A549 (cell line): ENCODE data around the gene B4GALT7. TPM values are rescaled to one million over a fixed set of nuclear protein-coding genes. Genes with fewer than 3 reads are reported as not detected.

Experiments
- ATAC-seq, 2 experiments: fragments of 200-7000 bp in 1 of 2; fragments of >200 bp in 1 of 2; cut with Nextera tagmentation in 1 of 2; cut with Tn5 transposase in 1 of 2; 3 replicates each; pipeline versions ENCODE4 v1.8.0 to v1.9.1; 2018 to 2020; ENCODE audit warnings: mild to moderate bottlenecking in 1 of 2, moderate library complexity in 1 of 2
- CTCF ChIA-PET: fragments of 300-600 bp; sonication (Branson Sonifier 250); formaldehyde crosslinking; extraction: SDS; loops from one replicate; lab custom pipeline; 2021; ENCODE audit warnings: antibody characterized with exemption, inconsistent platforms; lab: Yijun Ruan, JAX
- POLR2A ChIA-PET: fragments of 350-600 bp; formaldehyde crosslinking; extraction: SDS; loops from one replicate; lab custom pipeline; 2021; ENCODE audit warnings: antibody characterized with exemption, inconsistent platforms; lab: Yijun Ruan, JAX
- DNase-seq, 2 experiments: peaks; one replicate each; pipeline versions ENCODE4 v3.0.0 to v3.0.0-alpha.2; 2011 to 2016; ENCODE audit warnings: low read depth in 1 of 2, low spot score in 1 of 2
- FAIRE-seq: peaks from 2 replicates; lab custom pipeline; 2011; peaks lifted over from hg19 to GRCh38; lab: Jason Lieb, UNC
- H3K27ac ChIP-seq, 2 experiments: fragments of >200 bp; sonication (Bioruptor Twin); formaldehyde crosslinking; 3 replicates each; pipeline ENCODE4 v1.5.1; 2016 to 2017
- H3K4me1 ChIP-seq: fragments of >200 bp; sonication (Bioruptor Twin); formaldehyde crosslinking; 3 replicates; pipeline ENCODE4 v1.6.1; 2016
- H3K4me2 ChIP-seq: fragments of >200 bp; sonication (Bioruptor Twin); formaldehyde crosslinking; 3 replicates; pipeline ENCODE4 v1.6.1; 2016
- H3K4me3 ChIP-seq: fragments of >200 bp; sonication (Bioruptor Twin); formaldehyde crosslinking; 3 replicates; pipeline ENCODE4 v1.5.1; 2016
- H3K9me3 ChIP-seq: fragments of >200 bp; sonication (Bioruptor Twin); formaldehyde crosslinking; 3 replicates; pipeline ENCODE4 v1.6.1; 2016
- CBX2 ChIP-seq: fragments of 200-600 bp; sonication (generic); IDR thresholded peaks from 2 replicates; pipeline ENCODE4 v1.6.1; 2016; ENCODE audit warnings: low read depth, mild to moderate bottlenecking, borderline replicate concordance
- CBX8 ChIP-seq: fragments of 200-600 bp; sonication (generic); IDR thresholded peaks from 2 replicates; pipeline ENCODE4 v1.6.1; 2016
- CEBPB ChIP-seq, 2 experiments: fragments of >200 bp in 1 of 2; sonication (Bioruptor Twin) in 1 of 2; formaldehyde crosslinking in 1 of 2; IDR thresholded peaks; 2 replicates each; pipeline ENCODE4 v1.6.1; 2012 to 2016
- CHD2 ChIP-seq: fragments of 150-350 bp; IDR thresholded peaks from 2 replicates; pipeline ENCODE4 v1.6.1; 2014; ENCODE audit warnings: low read length; ENCODE audit not compliant: partially characterized antibody
- FOSB ChIP-seq: fragments of 250-450 bp; sonication (Bioruptor Pico); IDR thresholded peaks from 2 replicates; pipeline ENCODE4 v1.5.0; 2020; ENCODE audit warnings: mild to moderate bottlenecking, moderate library complexity
- FOSL2 ChIP-seq, 2 experiments: fragments of 450-650 bp in 1 of 2; fragments of >200 bp in 1 of 2; sonication (Bioruptor Twin) in 1 of 2; formaldehyde crosslinking; IDR thresholded peaks; 2 replicates each; pipeline versions ENCODE4 v1.5.0 to v1.6.1; 2016 to 2020; ENCODE audit warnings: mild to moderate bottlenecking in 1 of 2, moderate library complexity in 1 of 2
- GATA3 ChIP-seq: IDR thresholded peaks from 2 replicates; pipeline ENCODE4 v1.6.1; 2012; ENCODE audit warnings: borderline replicate concordance
- HOXA7 ChIP-seq: fragments of 250-450 bp; sonication (Bioruptor Pico); IDR thresholded peaks from 2 replicates; pipeline ENCODE4 v1.5.0; 2020; ENCODE audit warnings: mild to moderate bottlenecking, moderate library complexity
- MAZ ChIP-seq: fragments of 150-350 bp; IDR thresholded peaks from 2 replicates; pipeline ENCODE4 v1.6.1; 2014; ENCODE audit warnings: antibody characterized with exemption, low read depth, low read length, borderline replicate concordance
- PHF8 ChIP-seq: fragments of 200-600 bp; sonication (generic); IDR thresholded peaks from 2 replicates; pipeline ENCODE4 v1.6.1; 2016; ENCODE audit warnings: low read depth, mild to moderate bottlenecking, antibody characterized with exemption, moderate library complexity, borderline replicate concordance
- POLR2A ChIP-seq: IDR thresholded peaks from 2 replicates; pipeline ENCODE4 v1.6.1; 2012; ENCODE audit warnings: mild to moderate bottlenecking, low read length
- POLR2AphosphoS2 ChIP-seq: conservative IDR thresholded peaks from 2 replicates; pipeline ENCODE4 v1.6.1; 2012; ENCODE audit warnings: low read length, improper control_type of control experiment, inconsistent platforms
- RCOR1 ChIP-seq: fragments of 150-350 bp; IDR thresholded peaks from 2 replicates; pipeline ENCODE4 v1.6.1; 2014; ENCODE audit warnings: antibody characterized with exemption, low read length, low read depth
- SMC3 ChIP-seq: fragments of >200 bp; sonication (Bioruptor Twin); formaldehyde crosslinking; IDR thresholded peaks from 3 replicates; pipeline ENCODE4 v1.6.1; 2018; ENCODE audit warnings: inconsistent platforms
- SREBF2 ChIP-seq: fragments of 450-650 bp; IDR thresholded peaks from 2 replicates; pipeline ENCODE4 v1.6.1; 2014; ENCODE audit warnings: mild to moderate bottlenecking, moderate library complexity
- TFCP2L1 ChIP-seq: fragments of 250-450 bp; sonication (Bioruptor Pico); IDR thresholded peaks from 2 replicates; pipeline ENCODE4 v1.5.0; 2021; ENCODE audit warnings: mild to moderate bottlenecking
- TP53 ChIP-seq: fragments of 250-450 bp; sonication (Bioruptor Pico); IDR thresholded peaks from 2 replicates; pipeline ENCODE4 v1.5.0; 2021; ENCODE audit warnings: mild to moderate bottlenecking, moderate library complexity
- ZFP36 ChIP-seq: fragments of 450-650 bp; IDR thresholded peaks from 2 replicates; pipeline ENCODE4 v1.6.1; 2014; ENCODE audit warnings: borderline replicate concordance; ENCODE audit not compliant: partially characterized antibody
- ZNF302 ChIP-seq: fragments of 250-450 bp; sonication (Bioruptor Pico); IDR thresholded peaks from 2 replicates; pipeline ENCODE4 v1.9.0; 2021; ENCODE audit warnings: inconsistent platforms, mild to moderate bottlenecking, moderate library complexity
- whole genome bisulfite sequencing: methylation state at CpG from one replicate; pipeline ENCODE4 v1.1.6; 2017; ENCODE audit errors: missing lambda C conversion rate; 5-methylcytosine and 5-hydroxymethylcytosine counted together
- polyA plus RNA-seq, 4 experiments: library from polyadenylated mRNA; depleted of rRNA in 3 of 4; stranded (reverse); fragments of >200 nt; fragmentation: RNase III in 1 of 4; extraction: RNeasy Plus Mini Kit Qiagen cat#74134 plus additional on column Dnase treatment in 1 of 4; gene quantifications; 2 replicates in 3 of 4; 3 replicates in 1 of 4; pipeline ENCODE4 v1.2.3, GENCODE V29; 2011 to 2017
- TF ChIP-seq, protein P1 (sequence below): fragments of 150-350 bp; IDR thresholded peaks from 2 replicates; pipeline ENCODE4 v1.6.1; 2014; ENCODE audit warnings: low read depth, mild to moderate bottlenecking, low read length
- TF ChIP-seq, protein P2 (sequence below): IDR thresholded peaks from 2 replicates; pipeline ENCODE4 v1.6.1; 2012; ENCODE audit warnings: low read depth, borderline replicate concordance
- TF ChIP-seq, protein P3 (sequence below): fragments of 200-600 bp; sonication (generic); IDR thresholded peaks from 2 replicates; pipeline ENCODE4 v1.6.1; 2016; ENCODE audit warnings: antibody characterized with exemption, mild to moderate bottlenecking, moderate library complexity
- TF ChIP-seq, protein P4 (sequence below): IDR thresholded peaks from 2 replicates; pipeline ENCODE4 v1.6.1; 2012
- TF ChIP-seq, protein P5 (sequence below): fragments of >200 bp; sonication (Bioruptor Twin); formaldehyde crosslinking; IDR thresholded peaks from 3 replicates; pipeline ENCODE4 v1.5.1; 2016

The B4GALT7 gene
- polyA plus RNA-seq, 2 of the 4 experiments (the other 2 are of a cell fraction), result 13.0 to 18.0 TPM

DNA sequence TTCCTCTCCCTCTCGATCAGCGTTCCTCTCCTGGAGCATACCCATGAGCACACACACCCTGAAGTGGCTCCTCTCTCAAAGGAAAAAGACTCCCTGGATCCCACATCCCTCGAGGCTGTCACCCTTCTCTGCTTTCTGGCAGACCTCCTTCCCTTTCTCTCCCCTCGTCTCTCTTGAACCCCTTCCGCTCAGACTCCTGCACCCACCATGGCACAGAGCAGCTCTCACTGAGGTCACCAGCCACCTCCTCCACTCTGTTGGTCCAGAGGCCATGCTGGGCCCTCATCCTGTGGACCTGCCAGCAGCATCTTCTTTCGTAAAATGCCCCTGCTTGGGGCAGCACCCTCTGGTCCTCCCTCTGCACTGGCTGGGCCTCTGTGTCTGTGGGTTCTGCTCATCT lies 5.7 kb downstream of the B4GALT7 start (continued):
- TF ChIP-seq RCOR1 (no peak), CHD2 (no peak)

DNA sequence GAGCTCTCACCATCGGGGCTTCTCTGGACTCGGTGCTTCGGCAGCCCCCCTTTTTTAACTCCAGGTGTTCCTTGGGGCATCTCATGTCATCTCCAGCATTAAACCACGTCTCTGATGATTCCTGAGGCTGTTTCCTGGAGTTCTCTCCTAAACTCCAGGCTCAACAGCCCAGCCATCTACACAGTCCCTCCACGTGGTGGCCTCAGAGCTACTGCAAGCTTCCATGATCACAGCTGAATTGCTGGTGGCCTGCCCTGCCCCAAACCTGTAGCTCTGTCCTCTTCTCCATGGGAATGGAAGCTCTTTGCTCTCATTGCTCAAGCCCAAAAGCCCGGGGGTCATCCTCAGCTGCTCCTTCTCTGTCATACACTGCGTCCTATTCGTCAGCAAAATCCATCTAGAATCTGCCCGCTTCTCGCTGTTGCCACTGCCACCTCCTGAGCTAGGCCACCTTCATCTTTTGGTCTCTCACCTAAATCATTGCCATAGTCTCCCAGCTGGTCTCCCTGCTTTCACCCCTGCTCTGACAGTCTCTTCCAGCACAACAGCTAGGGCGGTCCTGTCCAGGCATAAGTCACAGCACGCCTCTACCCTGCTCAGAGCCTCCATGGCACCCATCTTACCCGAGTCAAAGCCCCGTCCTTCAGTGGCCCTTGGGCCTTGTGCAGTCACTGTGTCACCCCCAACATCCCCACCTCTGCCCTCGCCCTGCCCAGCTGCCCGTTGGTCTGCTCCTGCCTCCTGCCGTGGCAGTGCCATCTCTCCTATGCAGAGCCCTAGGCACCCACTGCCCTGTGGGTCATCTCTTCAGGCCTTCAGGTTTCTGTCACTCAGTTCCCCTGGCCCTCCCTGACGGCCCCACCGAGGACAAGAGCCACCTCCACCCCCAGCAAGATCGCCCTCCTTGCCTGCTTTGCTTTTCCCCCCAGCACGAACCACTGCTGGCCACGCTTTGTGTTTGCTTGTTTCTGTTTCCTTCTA lies 6.4 kb downstream of the B4GALT7 start:
- peaks cover 12% of the 10 kb centered on the region; the same call in 2 of the 3 replicates for H3K4me1 ChIP-seq
- POLR2A ChIA-PET, result interaction anchor here (0.5 kb wide), 1 partner anchor 460 kb away, joined by 4 read pairs; no protein-coding TSS in a partner anchor
- no peak overlapping the region for H3K27ac ChIP-seq
- no peaks in the 10 kb centered on the region for H3K9me3 ChIP-seq
- no peak for DNase-seq
- no peak for ATAC-seq
- CTCF ChIA-PET, result interaction anchor here (0.6 to 3.1 kb wide), 6 partner anchors 11 to 455 kb away, joined by 3 to 25 read pairs (median 10); partner anchors contain the start of gene TMED9
- 79% methylated on average over 22 of the region's 22 CpGs for WGBS
- no peak overlapping the region for H3K4me2 ChIP-seq
- no peak for TF ChIP-seq CBX8
- TF ChIP-seq SREBF2, result no peak
- no peak for TF ChIP-seq FOSB (CRISPR knock-in tag)
- TF ChIP-seq TP53 (CRISPR knock-in tag), result no peak
- no peak for TF ChIP-seq RCOR1
- TF ChIP-seq, protein P1, sequence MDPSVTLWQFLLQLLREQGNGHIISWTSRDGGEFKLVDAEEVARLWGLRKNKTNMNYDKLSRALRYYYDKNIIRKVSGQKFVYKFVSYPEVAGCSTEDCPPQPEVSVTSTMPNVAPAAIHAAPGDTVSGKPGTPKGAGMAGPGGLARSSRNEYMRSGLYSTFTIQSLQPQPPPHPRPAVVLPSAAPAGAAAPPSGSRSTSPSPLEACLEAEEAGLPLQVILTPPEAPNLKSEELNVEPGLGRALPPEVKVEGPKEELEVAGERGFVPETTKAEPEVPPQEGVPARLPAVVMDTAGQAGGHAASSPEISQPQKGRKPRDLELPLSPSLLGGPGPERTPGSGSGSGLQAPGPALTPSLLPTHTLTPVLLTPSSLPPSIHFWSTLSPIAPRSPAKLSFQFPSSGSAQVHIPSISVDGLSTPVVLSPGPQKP, result no peak
- no peak for TF ChIP-seq FOSL2 (IDR thresholded peaks at IDR 0.05)
- no peak for TF ChIP-seq FOSL2 (CRISPR knock-in tag; IDR thresholded peaks at IDR 0.05)
- TF ChIP-seq, protein P2, sequence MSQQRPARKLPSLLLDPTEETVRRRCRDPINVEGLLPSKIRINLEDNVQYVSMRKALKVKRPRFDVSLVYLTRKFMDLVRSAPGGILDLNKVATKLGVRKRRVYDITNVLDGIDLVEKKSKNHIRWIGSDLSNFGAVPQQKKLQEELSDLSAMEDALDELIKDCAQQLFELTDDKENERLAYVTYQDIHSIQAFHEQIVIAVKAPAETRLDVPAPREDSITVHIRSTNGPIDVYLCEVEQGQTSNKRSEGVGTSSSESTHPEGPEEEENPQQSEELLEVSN, result no peak
- TF ChIP-seq POLR2A, result no peak
- TF ChIP-seq, protein P3, sequence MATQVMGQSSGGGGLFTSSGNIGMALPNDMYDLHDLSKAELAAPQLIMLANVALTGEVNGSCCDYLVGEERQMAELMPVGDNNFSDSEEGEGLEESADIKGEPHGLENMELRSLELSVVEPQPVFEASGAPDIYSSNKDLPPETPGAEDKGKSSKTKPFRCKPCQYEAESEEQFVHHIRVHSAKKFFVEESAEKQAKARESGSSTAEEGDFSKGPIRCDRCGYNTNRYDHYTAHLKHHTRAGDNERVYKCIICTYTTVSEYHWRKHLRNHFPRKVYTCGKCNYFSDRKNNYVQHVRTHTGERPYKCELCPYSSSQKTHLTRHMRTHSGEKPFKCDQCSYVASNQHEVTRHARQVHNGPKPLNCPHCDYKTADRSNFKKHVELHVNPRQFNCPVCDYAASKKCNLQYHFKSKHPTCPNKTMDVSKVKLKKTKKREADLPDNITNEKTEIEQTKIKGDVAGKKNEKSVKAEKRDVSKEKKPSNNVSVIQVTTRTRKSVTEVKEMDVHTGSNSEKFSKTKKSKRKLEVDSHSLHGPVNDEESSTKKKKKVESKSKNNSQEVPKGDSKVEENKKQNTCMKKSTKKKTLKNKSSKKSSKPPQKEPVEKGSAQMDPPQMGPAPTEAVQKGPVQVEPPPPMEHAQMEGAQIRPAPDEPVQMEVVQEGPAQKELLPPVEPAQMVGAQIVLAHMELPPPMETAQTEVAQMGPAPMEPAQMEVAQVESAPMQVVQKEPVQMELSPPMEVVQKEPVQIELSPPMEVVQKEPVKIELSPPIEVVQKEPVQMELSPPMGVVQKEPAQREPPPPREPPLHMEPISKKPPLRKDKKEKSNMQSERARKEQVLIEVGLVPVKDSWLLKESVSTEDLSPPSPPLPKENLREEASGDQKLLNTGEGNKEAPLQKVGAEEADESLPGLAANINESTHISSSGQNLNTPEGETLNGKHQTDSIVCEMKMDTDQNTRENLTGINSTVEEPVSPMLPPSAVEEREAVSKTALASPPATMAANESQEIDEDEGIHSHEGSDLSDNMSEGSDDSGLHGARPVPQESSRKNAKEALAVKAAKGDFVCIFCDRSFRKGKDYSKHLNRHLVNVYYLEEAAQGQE, result no peak
- TF ChIP-seq, protein P4, sequence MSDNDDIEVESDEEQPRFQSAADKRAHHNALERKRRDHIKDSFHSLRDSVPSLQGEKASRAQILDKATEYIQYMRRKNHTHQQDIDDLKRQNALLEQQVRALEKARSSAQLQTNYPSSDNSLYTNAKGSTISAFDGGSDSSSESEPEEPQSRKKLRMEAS, result no peak
- TF ChIP-seq SMC3, result no peak
- no peak for TF ChIP-seq TFCP2L1 (CRISPR knock-in tag)
- FAIRE-seq, result no peak
- H3K4me3 ChIP-seq, result no peak overlapping the region

DNA sequence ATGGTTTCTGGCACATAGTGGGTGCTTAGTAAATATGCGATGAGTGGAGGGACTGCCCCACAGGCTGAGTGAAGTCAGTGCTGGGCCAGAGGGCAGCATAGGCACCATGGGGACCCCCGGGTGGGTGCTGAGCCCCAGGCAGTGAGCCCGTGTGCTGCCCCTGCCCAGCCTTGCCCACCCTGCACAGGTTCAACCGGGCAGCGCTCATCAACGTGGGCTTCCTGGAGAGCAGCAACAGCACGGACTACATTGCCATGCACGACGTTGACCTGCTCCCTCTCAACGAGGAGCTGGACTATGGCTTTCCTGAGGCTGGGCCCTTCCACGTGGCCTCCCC lies 7.2 kb downstream of the B4GALT7 start:
- no peak overlapping the region for H3K4me2 ChIP-seq
- TF ChIP-seq POLR2AphosphoS2, result no peak
- TF ChIP-seq CBX2, result no peak
- TF ChIP-seq GATA3, result no peak
- no peak for TF ChIP-seq HOXA7 (CRISPR knock-in tag)
- TF ChIP-seq, protein P2, result no peak
- no peak for TF ChIP-seq ZNF302 (CRISPR knock-in tag)
- TF ChIP-seq CEBPB (IDR thresholded peaks at IDR 0.05), result no peak
- no peak for TF ChIP-seq PHF8
- no peak for TF ChIP-seq ZFP36
- TF ChIP-seq MAZ, result no peak
- TF ChIP-seq, protein P5, sequence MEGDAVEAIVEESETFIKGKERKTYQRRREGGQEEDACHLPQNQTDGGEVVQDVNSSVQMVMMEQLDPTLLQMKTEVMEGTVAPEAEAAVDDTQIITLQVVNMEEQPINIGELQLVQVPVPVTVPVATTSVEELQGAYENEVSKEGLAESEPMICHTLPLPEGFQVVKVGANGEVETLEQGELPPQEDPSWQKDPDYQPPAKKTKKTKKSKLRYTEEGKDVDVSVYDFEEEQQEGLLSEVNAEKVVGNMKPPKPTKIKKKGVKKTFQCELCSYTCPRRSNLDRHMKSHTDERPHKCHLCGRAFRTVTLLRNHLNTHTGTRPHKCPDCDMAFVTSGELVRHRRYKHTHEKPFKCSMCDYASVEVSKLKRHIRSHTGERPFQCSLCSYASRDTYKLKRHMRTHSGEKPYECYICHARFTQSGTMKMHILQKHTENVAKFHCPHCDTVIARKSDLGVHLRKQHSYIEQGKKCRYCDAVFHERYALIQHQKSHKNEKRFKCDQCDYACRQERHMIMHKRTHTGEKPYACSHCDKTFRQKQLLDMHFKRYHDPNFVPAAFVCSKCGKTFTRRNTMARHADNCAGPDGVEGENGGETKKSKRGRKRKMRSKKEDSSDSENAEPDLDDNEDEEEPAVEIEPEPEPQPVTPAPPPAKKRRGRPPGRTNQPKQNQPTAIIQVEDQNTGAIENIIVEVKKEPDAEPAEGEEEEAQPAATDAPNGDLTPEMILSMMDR, result no peak
- DNase-seq (no peak), FAIRE-seq (no peak), ATAC-seq (no peak)
- 77% methylated on average over 11 of the region's 11 CpGs for WGBS
- POLR2A ChIA-PET, result no interaction called here
- no peak overlapping the region for H3K27ac ChIP-seq
- peaks cover 12% of the 10 kb centered on the region; the same call in 1 of the 3 replicates for H3K4me1 ChIP-seq
- CTCF ChIA-PET, result interaction anchor here (0.5 to 3.1 kb wide), 21 partner anchors 10 to 557 kb away, joined by 3 to 25 read pairs (median 4); partner anchors contain the start of gene TMED9
- no peak overlapping the region for H3K4me3 ChIP-seq
- no peaks in the 10 kb centered on the region for H3K9me3 ChIP-seq
